PC-9 (cell line): ENCODE data around the gene TMEM203. TPM values are rescaled to one million over a fixed set of nuclear protein-coding genes. Genes with fewer than 3 reads are reported as not detected.

ENCODE experiments used
- BruUV-seq: library from RNA; stranded (reverse); fragments of 400-500 nt; replicated peaks from 2 replicates; lab custom pipeline; 2021; lab: Mats Ljungman, UMichigan
- CTCF ChIA-PET: fragments of 300-600 bp; sonication (Branson Sonifier 250); formaldehyde crosslinking; loops from one replicate; lab custom pipeline; 2022; ENCODE audit warnings: antibody characterized with exemption; lab: Charles Lee
- POLR2A ChIA-PET: fragments of 300-600 bp; sonication (Branson Sonifier 250); formaldehyde crosslinking; loops from one replicate; lab custom pipeline; 2022; ENCODE audit warnings: antibody characterized with exemption; ENCODE audit not compliant: unreplicated experiment; lab: Charles Lee
- DNase-seq, 2 experiments: peaks; one replicate each; pipeline versions ENCODE4 v3.0.0 to v3.0.0-alpha.2; 2015 to 2022; ENCODE audit warnings: mixed read lengths in 1 of 2
- H2AFZ ChIP-seq: fragments of 200-600 bp; sonication (generic); 2 replicates; pipeline ENCODE4 v1.8.1; 2017; ENCODE audit warnings: antibody characterized with exemption
- H3F3A ChIP-seq: fragments of 200-600 bp; sonication (generic); 2 replicates; pipeline ENCODE4 v1.8.1; 2017; ENCODE audit warnings: antibody characterized with exemption, mild to moderate bottlenecking, low read depth; ENCODE audit not compliant: insufficient read depth
- H3K27ac ChIP-seq: fragments of 200-600 bp; sonication (generic); 2 replicates; pipeline ENCODE4 v1.6.1; 2016; ENCODE audit warnings: mixed run types
- H3K27me3 ChIP-seq: fragments of 200-600 bp; sonication (generic); 2 replicates; pipeline ENCODE4 v1.6.1; 2016; ENCODE audit warnings: low read depth, mixed run types; ENCODE audit not compliant: insufficient read depth
- H3K36me3 ChIP-seq: fragments of 200-600 bp; sonication (generic); 2 replicates; pipeline ENCODE4 v1.6.1; 2016; ENCODE audit warnings: low read depth, mixed run types
- H3K4me1 ChIP-seq: fragments of 200-600 bp; sonication (generic); replicated peaks from 2 replicates; pipeline ENCODE4 v1.6.1; 2016; ENCODE audit warnings: mixed run types; ENCODE audit not compliant: insufficient read depth
- H3K4me2 ChIP-seq: fragments of 200-600 bp; sonication (generic); 2 replicates; pipeline ENCODE4 v1.6.1; 2017; ENCODE audit warnings: mixed run types
- H3K4me3 ChIP-seq: fragments of 200-600 bp; sonication (generic); 2 replicates; pipeline ENCODE4 v1.6.1; 2016; ENCODE audit warnings: mixed run types
- H3K79me2 ChIP-seq: fragments of 200-600 bp; sonication (generic); 2 replicates; pipeline ENCODE4 v1.6.1; 2017; ENCODE audit warnings: low read depth, mixed run types
- H3K9me2 ChIP-seq: fragments of 200-600 bp; sonication (generic); 2 replicates; pipeline ENCODE4 v1.8.1; 2017; ENCODE audit warnings: mild to moderate bottlenecking; ENCODE audit not compliant: insufficient read depth
- H3K9me3 ChIP-seq: fragments of 200-600 bp; sonication (generic); 2 replicates; pipeline ENCODE4 v1.8.1; 2016; ENCODE audit warnings: low read depth; ENCODE audit not compliant: insufficient read depth
- H4K20me1 ChIP-seq: fragments of 200-600 bp; sonication (generic); 2 replicates; pipeline ENCODE4 v1.8.1; 2017; ENCODE audit not compliant: insufficient read depth
- CTCF ChIP-seq: fragments of 200-600 bp; sonication (generic); conservative IDR thresholded peaks from 2 replicates; pipeline ENCODE4 v1.6.1; 2017; ENCODE audit warnings: mixed run types, antibody characterized with exemption, mild to moderate bottlenecking, moderate library complexity
- EZH2 ChIP-seq: fragments of 200-600 bp; sonication (generic); IDR thresholded peaks from 2 replicates; pipeline ENCODE4 v1.8.0; 2017; ENCODE audit warnings: antibody characterized with exemption, low read depth
- intact Hi-C: fragments of 100-400 bp; cut with micrococcal nuclease; formaldehyde crosslinking; loops from one replicate; pipeline ENCODE4 v1.10.0; 2022; ENCODE audit not compliant: unreplicated experiment
- total RNA-seq: library from RNA; stranded (reverse); gene quantifications from 2 replicates; pipeline ENCODE4 v1.2.3, GENCODE V29; 2021

TMEM203 gene
- total RNA-seq, 1 experiment from 2014 or later, result 45.5 TPM

- DNase-seq, result no peak
- H3F3A ChIP-seq, result peaks cover 8% of the 10 kb centered on the region; the same call in 1 of the 2 replicates
- no TSS peak for BruUV-seq
- H3K79me2 ChIP-seq, result no peaks in the 10 kb centered on the region
- H3K9me2 ChIP-seq, result no peaks in the 10 kb centered on the region
- no peak overlapping the region for H2AFZ ChIP-seq
- CTCF ChIA-PET, result no interaction called here
- H3K4me1 ChIP-seq, result no peaks in the 10 kb centered on the region
- TF ChIP-seq CTCF (no peak), EZH2 (no peak)
- H3K27ac ChIP-seq, result no peak overlapping the region
- no peaks in the 10 kb centered on the region for H3K27me3 ChIP-seq
- no peaks in the 10 kb centered on the region for H3K9me3 ChIP-seq
- intact Hi-C loops, result no loop called here
- no peaks in the 10 kb centered on the region for H3K36me3 ChIP-seq
- H3K4me2 ChIP-seq, result no peak overlapping the region
- POLR2A ChIA-PET, result no interaction called here
- no peak overlapping the region for H3K4me3 ChIP-seq
- H4K20me1 ChIP-seq, result no peaks in the 10 kb centered on the region
These were observed 46.8 kb downstream of the TMEM203 start for GRCh38 chr9:137158625-137159024.

- no peaks in the 10 kb centered on the region for H3K36me3 ChIP-seq
- no peaks in the 10 kb centered on the region for H3K79me2 ChIP-seq
- no peak overlapping the region for H3K27ac ChIP-seq
- no peak overlapping the region for H3K4me3 ChIP-seq
- no peaks in the 10 kb centered on the region for H3K27me3 ChIP-seq
- no peak overlapping the region for H3K4me2 ChIP-seq
- no peaks in the 10 kb centered on the region for H3K4me1 ChIP-seq
- BruUV-seq, result no TSS peak
- ChIA-PET POLR2A (interaction anchor here (0.5 kb wide), 2 partner anchors 47 to 66 kb away, joined by 3 to 10 read pairs; no protein-coding TSS in a partner anchor), CTCF (no interaction called here)
- TF ChIP-seq EZH2 (no peak), CTCF (no peak)
- no peaks in the 10 kb centered on the region for H4K20me1 ChIP-seq
- no peak for DNase-seq
- no peak overlapping the region for H2AFZ ChIP-seq
- no peaks in the 10 kb centered on the region for H3K9me3 ChIP-seq
- intact Hi-C loops, result no loop called here
- H3F3A ChIP-seq, result peaks cover 16% of the 10 kb centered on the region
- no peaks in the 10 kb centered on the region for H3K9me2 ChIP-seq
These were observed 47.6 kb downstream of the TMEM203 start for GRCh38 chr9:137157618-137158415.

- Histone ChIP-seq H3K4me3 (no peak overlapping the region), H2AFZ (no peak overlapping the region), H3K27me3 (no peaks in the 10 kb centered on the region), H3K36me3 (no peaks in the 10 kb centered on the region), H3K4me1 (no peaks in the 10 kb centered on the region), H3F3A (peaks cover 26% of the 10 kb centered on the region), H3K9me3 (no peaks in the 10 kb centered on the region), H3K9me2 (no peaks in the 10 kb centered on the region), H3K79me2 (no peaks in the 10 kb centered on the region), H3K27ac (no peak overlapping the region), H3K4me2 (no peak overlapping the region), H4K20me1 (no peaks in the 10 kb centered on the region)
- no peak for DNase-seq
- TF ChIP-seq EZH2, result no peak
- no peak for TF ChIP-seq CTCF
- POLR2A ChIA-PET, result interaction anchor here (0.5 kb wide), 2 partner anchors 48 to 67 kb away, joined by 3 to 10 read pairs; no protein-coding TSS in a partner anchor
- intact Hi-C loops, result no loop called here
- CTCF ChIA-PET, result interaction anchor here (0.6 kb wide), 1 partner anchor 11 kb away, joined by 4 read pairs; no protein-coding TSS in a partner anchor
- no TSS peak for BruUV-seq
These were observed 48.7 kb downstream of the TMEM203 start for GRCh38 chr9:137156567-137157375.
